ENCODE measurements around the gene NLGN3. TPM values are rescaled to one million over a fixed set of nuclear protein-coding genes. Genes with fewer than 3 reads are reported as not detected.
"Not testable (repeated sequence)": the region's sequence is repeated elsewhere in the genome, so short reads cannot be mapped to it uniquely, and the experiment has no call there.

Gene NLGN3
- total RNA-seq, 1 experiment from 2014 or later, result 0.07 TPM

GRCh38 chrX:71158603-71159002 is 14.0 kb downstream of the NLGN3 start:
- Histone ChIP-seq H3K9me3 (no peaks in the 10 kb centered on the region), H3K4me3 (no peak overlapping the region), H3K36me3 (no peaks in the 10 kb centered on the region), H3K27me3 (no peaks in the 10 kb centered on the region)
- no peak for DNase-seq

- no peak for DNase-seq
- H3K27me3 ChIP-seq, result no peaks in the 10 kb centered on the region
These were observed 14.7 kb downstream of the NLGN3 start for GRCh38 chrX:71159335-71159734.

GRCh38 chrX:71160475-71160874 is 15.8 kb downstream of the NLGN3 start:
- H3K36me3 ChIP-seq, result no peaks in the 10 kb centered on the region
- DNase-seq, result no peak
- no peaks in the 10 kb centered on the region for H3K27me3 ChIP-seq
- no peaks in the 10 kb centered on the region for H3K9me3 ChIP-seq
- no peak overlapping the region for H3K4me3 ChIP-seq

More at GRCh38 chrX:71159335-71159734, 14.7 kb downstream of the NLGN3 start:
- Histone ChIP-seq H3K9me3 (no peaks in the 10 kb centered on the region), H3K36me3 (no peaks in the 10 kb centered on the region), H3K4me3 (no peak overlapping the region)

GRCh38 chrX:71162981-71163380 is 18.3 kb downstream of the NLGN3 start:
- no peaks in the 10 kb centered on the region for H3K9me3 ChIP-seq
- H3K27me3 ChIP-seq, result no peaks in the 10 kb centered on the region
- no peak for DNase-seq

GRCh38 chrX:71164071-71164470 is 19.4 kb downstream of the NLGN3 start:
- no peaks in the 10 kb centered on the region for H3K36me3 ChIP-seq
- no peak for DNase-seq
- no peaks in the 10 kb centered on the region for H3K9me3 ChIP-seq
- H3K4me3 ChIP-seq, result no peak overlapping the region
- no peaks in the 10 kb centered on the region for H3K27me3 ChIP-seq

More at GRCh38 chrX:71162981-71163380, 18.3 kb downstream of the NLGN3 start:
- Histone ChIP-seq H3K36me3 (no peaks in the 10 kb centered on the region), H3K4me3 (no peak overlapping the region)

GRCh38 chrX:71166461-71166860 is 21.8 kb downstream of the NLGN3 start:
- H3K4me3 ChIP-seq, result no peak overlapping the region
- no peaks in the 10 kb centered on the region for H3K27me3 ChIP-seq
- no peaks in the 10 kb centered on the region for H3K36me3 ChIP-seq
- no peaks in the 10 kb centered on the region for H3K9me3 ChIP-seq
- no peak for DNase-seq

- Histone ChIP-seq H3K27me3 (no peaks in the 10 kb centered on the region), H3K36me3 (no peaks in the 10 kb centered on the region), H3K4me3 (no peak overlapping the region), H3K9me3 (no peaks in the 10 kb centered on the region)
- no peak for DNase-seq
These were observed 22.6 kb downstream of the NLGN3 start for GRCh38 chrX:71167031-71167781.

- Histone ChIP-seq H3K27me3 (no peaks in the 10 kb centered on the region), H3K4me3 (no peak overlapping the region), H3K36me3 (no peaks in the 10 kb centered on the region), H3K9me3 (no peaks in the 10 kb centered on the region)
- DNase-seq, result no peak
These were observed 23.5 kb downstream of the NLGN3 start for GRCh38 chrX:71168134-71168533.

GRCh38 chrX:71169586-71169985 is 24.9 kb downstream of the NLGN3 start:
- Histone ChIP-seq H3K9me3 (no peaks in the 10 kb centered on the region), H3K36me3 (no peaks in the 10 kb centered on the region), H3K4me3 (no peak overlapping the region), H3K27me3 (no peaks in the 10 kb centered on the region)
- no peak for DNase-seq

- Histone ChIP-seq H3K9me3 (no peaks in the 10 kb centered on the region), H3K27me3 (no peaks in the 10 kb centered on the region), H3K4me3 (no peak overlapping the region), H3K36me3 (no peaks in the 10 kb centered on the region)
- DNase-seq, result no peak
These were observed 26.0 kb downstream of the NLGN3 start for GRCh38 chrX:71170660-71171059.

- DNase-seq, result no peak
- Histone ChIP-seq H3K4me3 (no peak overlapping the region), H3K9me3 (no peaks in the 10 kb centered on the region), H3K36me3 (no peaks in the 10 kb centered on the region), H3K27me3 (no peaks in the 10 kb centered on the region)
These were observed 26.6 kb downstream of the NLGN3 start for GRCh38 chrX:71171110-71171801.

GRCh38 chrX:71173440-71173839 is 28.8 kb downstream of the NLGN3 start:
- Histone ChIP-seq H3K27me3 (no peaks in the 10 kb centered on the region), H3K36me3 (no peaks in the 10 kb centered on the region), H3K4me3 (no peak overlapping the region), H3K9me3 (no peaks in the 10 kb centered on the region)
- no peak for DNase-seq

GRCh38 chrX:71174795-71175194 is 30.2 kb downstream of the NLGN3 start:
- Histone ChIP-seq H3K4me3 (no peak overlapping the region), H3K9me3 (no peaks in the 10 kb centered on the region), H3K27me3 (no peaks in the 10 kb centered on the region), H3K36me3 (no peaks in the 10 kb centered on the region)
- no peak for DNase-seq

GRCh38 chrX:71175531-71175930 is 30.9 kb downstream of the NLGN3 start:
- no peak overlapping the region for H3K4me3 ChIP-seq
- no peaks in the 10 kb centered on the region for H3K36me3 ChIP-seq
- DNase-seq, result no peak
- no peaks in the 10 kb centered on the region for H3K27me3 ChIP-seq
- no peaks in the 10 kb centered on the region for H3K9me3 ChIP-seq

- no peaks in the 10 kb centered on the region for H3K36me3 ChIP-seq
- H3K9me3 ChIP-seq, result no peaks in the 10 kb centered on the region
- no peak for DNase-seq
- no peak overlapping the region for H3K4me3 ChIP-seq
- no peaks in the 10 kb centered on the region for H3K27me3 ChIP-seq
These were observed 32.7 kb downstream of the NLGN3 start for GRCh38 chrX:71177327-71177726.

GRCh38 chrX:71178908-71179307 is 34.3 kb downstream of the NLGN3 start:
- peak; percentile 11 for DNase-seq
- no peaks in the 10 kb centered on the region for H3K27me3 ChIP-seq
- no peak overlapping the region for H3K4me3 ChIP-seq
- no peaks in the 10 kb centered on the region for H3K9me3 ChIP-seq
- no peaks in the 10 kb centered on the region for H3K36me3 ChIP-seq

- not testable (repeated sequence) for DNase-seq, H3K4me3 ChIP-seq, H3K36me3 ChIP-seq, H3K9me3 ChIP-seq, H3K27me3 ChIP-seq
These were observed 36.1 kb downstream of the NLGN3 start for GRCh38 chrX:71180579-71181265.

All from MG63 (cell line).